ENCODE results near the gene ITPR2. TPM values are rescaled to one million over a fixed set of nuclear protein-coding genes. Genes with fewer than 3 reads are reported as not detected.

The ITPR2 gene
- total and polyA plus RNA-seq, 2 of the 8 experiments (the other 6 are each of a cell fraction or from before 2014, with no cell fraction given), result 4.1 to 48.3 TPM

- Histone ChIP-seq H3K27me3 (replicated peaks in 1 of 4; ENCODE audit: control insufficient read depth in 3 of 4, extremely low read depth in 1 of 4, insufficient read depth in 3 of 4, low read length in 3 of 4) (no peaks in the 10 kb centered on the region), H3K4ac (replicated peaks; ENCODE audit: insufficient read length, low read depth, low read length) (no peak overlapping the region), H2AFZ (ENCODE audit: low read length) (no peak overlapping the region), H4K8ac (ENCODE audit: extremely low read depth, insufficient read depth, low read length) (no peak overlapping the region), H3K4me1 (replicated peaks in 1 of 4; ENCODE audit: control insufficient read depth in 3 of 4, insufficient read depth in 4 of 4, low read length in 3 of 4) (peaks cover 0 to 6% (median 5%) of the 10 kb centered on the region in 4 experiments; a peak in 6 of 7 replicates), H3K27ac (ENCODE audit: low read depth, low read length) (no peak overlapping the region), H4K20me1 (replicated peaks in 1 of 2; ENCODE audit: control insufficient read depth in 1 of 2, insufficient read depth in 2 of 2, low read length in 2 of 2) (no peaks in the 10 kb centered on the region), H3K4me2 (ENCODE audit: insufficient read depth in 1 of 2, low read depth in 2 of 2, low read length in 2 of 2) (no peak overlapping the region), H4K5ac (ENCODE audit: insufficient read length, low read depth, low read length) (no peak overlapping the region), H2BK120ac (replicated peaks; ENCODE audit: low read depth, low read length) (no peak overlapping the region), H3K14ac (ENCODE audit: insufficient read length) (no peak overlapping the region), H3K79me2 (ENCODE audit: control insufficient read depth in 1 of 2, insufficient read depth in 2 of 2, low read length in 2 of 2) (no peaks in the 10 kb centered on the region), H3K23me2 (ENCODE audit: low read depth, low read length) (no peaks in the 10 kb centered on the region), H3K56ac (replicated peaks; ENCODE audit: insufficient read length, low read depth, low read length) (no peak overlapping the region), H3K23ac (ENCODE audit: insufficient read length) (no peak overlapping the region), H3K18ac (ENCODE audit: extremely low read depth, low read length) (no peak overlapping the region), H2BK12ac (ENCODE audit: low read depth, low read length) (no peak overlapping the region), H3K36me3 (ENCODE audit: control insufficient read depth in 2 of 4, insufficient read depth in 4 of 4, low read length in 3 of 4) (peaks cover 0 to 16% (median 1%) of the 10 kb centered on the region in 4 experiments; a peak in 3 of 8 replicates), H2BK15ac (ENCODE audit: low read length) (no peak overlapping the region), H4K91ac (replicated peaks; ENCODE audit: insufficient read length, low read length) (no peak overlapping the region), H2BK20ac (ENCODE audit: low read length) (no peak overlapping the region), H2BK5ac (ENCODE audit: low read depth, low read length) (no peak overlapping the region), H3K9me3 (ENCODE audit: insufficient read depth in 2 of 2, low read depth in 1 of 2, low read length in 1 of 2) (no peaks in the 10 kb centered on the region), H3K9ac (replicated peaks in 1 of 4; ENCODE audit: extremely low read depth in 1 of 4, low read depth in 3 of 4, low read length in 3 of 4) (no peak overlapping the region), H2AK5ac (ENCODE audit: low read depth, low read length) (no peak overlapping the region), H3K4me3 (ENCODE audit: extremely low read depth in 1 of 4, insufficient read depth in 2 of 4, low read depth in 3 of 4, low read length in 4 of 4) (no peak overlapping the region), H3K79me1 (ENCODE audit: low read depth, low read length) (no peaks in the 10 kb centered on the region)
- POLR2A ChIA-PET (ENCODE audit: partially characterized antibody), result no interaction called here
- DNase-seq (ENCODE audit: low read depth in 1 of 2, low spot score in 2 of 2) (no peak), FAIRE-seq (no peak)
- WGBS, 2 experiments (ENCODE audit: extremely low coverage in 1 of 2, insufficient coverage in 1 of 2, insufficient read length in 1 of 2, insufficient replicate concordance in 2 of 2, low coverage in 1 of 2, low lambda C conversion rate in 2 of 2, missing lambda C conversion rate in 1 of 2), result 76% methylated on average over 1 of the region's 1 CpG; no CpG with 5 or more reads in 1 of the 2 experiments
- CTCF ChIA-PET (ENCODE audit: partially characterized antibody), result no interaction called here
- TF ChIP-seq RXRA (IDR thresholded peaks at IDR 0.05; ENCODE audit: insufficient read depth, low read depth, low read length) (no peak), POU5F1 (IDR thresholded peaks at IDR 0.05; ENCODE audit: low read depth, low read length) (no peak), RAD21 (IDR thresholded peaks at IDR 0.05 in 1 of 2, conservative IDR thresholded peaks at IDR 0.05 in 1 of 2; ENCODE audit: low read depth in 2 of 2, low read length in 2 of 2) (no peak), KDM4A (IDR thresholded peaks at IDR 0.05; ENCODE audit: low read depth, low read length, severe bottlenecking) (no peak), EZH2 (IDR thresholded peaks at IDR 0.05; ENCODE audit: low read depth, low read length, severe bottlenecking) (no peak), CBX8 (IDR thresholded peaks at IDR 0.05; ENCODE audit: borderline replicate concordance, low read depth, low read length) (no peak), SP2 (IDR thresholded peaks at IDR 0.05; ENCODE audit: low read length) (no peak), SP4 (IDR thresholded peaks at IDR 0.05; ENCODE audit: low read length) (no peak), TAF7 (optimal IDR thresholded peaks at IDR 0.05; ENCODE audit: borderline replicate concordance, low read depth, low read length) (no peak), HDAC6 (IDR thresholded peaks at IDR 0.05; ENCODE audit: low read depth, low read length) (no peak), NANOG (IDR thresholded peaks at IDR 0.05; ENCODE audit: insufficient read depth, low read depth, low read length, poor library complexity, severe bottlenecking) (no peak), ZNF274 (IDR thresholded peaks at IDR 0.05; ENCODE audit: borderline replicate concordance, extremely low read depth, low read length) (no peak), CREB1 (IDR thresholded peaks at IDR 0.05) (no peak)
- TF ChIP-seq, protein P1, sequence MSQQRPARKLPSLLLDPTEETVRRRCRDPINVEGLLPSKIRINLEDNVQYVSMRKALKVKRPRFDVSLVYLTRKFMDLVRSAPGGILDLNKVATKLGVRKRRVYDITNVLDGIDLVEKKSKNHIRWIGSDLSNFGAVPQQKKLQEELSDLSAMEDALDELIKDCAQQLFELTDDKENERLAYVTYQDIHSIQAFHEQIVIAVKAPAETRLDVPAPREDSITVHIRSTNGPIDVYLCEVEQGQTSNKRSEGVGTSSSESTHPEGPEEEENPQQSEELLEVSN (IDR thresholded peaks at IDR 0.05), result no peak
Observed at GRCh38 chr12:26648584-26648983, 184.4 kb downstream of the ITPR2 start.
